ENCODE results near the gene USH1C. TPM values are rescaled to one million over a fixed set of nuclear protein-coding genes. Genes with fewer than 3 reads are reported as not detected.

The USH1C gene
- total and polyA plus RNA-seq, 12 donors, result 0.14 to 16.9 (median 0.85) TPM; not detected in 2

- no peak for DNase-seq
- Histone ChIP-seq H3K9me3 (replicated peaks in 1 of 3) (no peaks in the 10 kb centered on the region), H3K36me3 (replicated peaks in 1 of 2) (no peaks in the 10 kb centered on the region), H3K4me1 (replicated peaks in 1 of 2) (no peaks in the 10 kb centered on the region), H3K27ac (no peak overlapping the region), H3K4me3 (no peak overlapping the region), H3K27me3 (no peaks in the 10 kb centered on the region)
- TF ChIP-seq CTCF (IDR thresholded peaks at IDR 0.05), result no peak
- no peak for TF ChIP-seq POLR2A (IDR thresholded peaks at IDR 0.05)
- intact Hi-C loops (cut with DNase I), result no loop called here
- 64 to 74% (median 65%) methylated on average over 5 of the region's 5 CpGs for WGBS, 4 donors
Observed at GRCh38 chr11:17445240-17445795, 98.9 kb downstream of the USH1C start.

GRCh38 chr11:17443926-17444690 is 100.1 kb downstream of the USH1C start:
- Histone ChIP-seq H3K4me1 (replicated peaks in 1 of 2) (no peaks in the 10 kb centered on the region), H3K27me3 (no peaks in the 10 kb centered on the region), H3K27ac (no peak overlapping the region), H3K9me3 (replicated peaks in 1 of 3) (no peaks in the 10 kb centered on the region), H3K36me3 (replicated peaks in 1 of 2) (no peaks in the 10 kb centered on the region), H3K4me3 (no peak overlapping the region)
- WGBS, 4 donors, result 75 to 100% (median 96%) methylated on average over 1 to 2 of the region's 2 CpGs
- no peak for DNase-seq
- intact Hi-C loops (cut with DNase I), result no loop called here
- TF ChIP-seq CTCF (IDR thresholded peaks at IDR 0.05), result no peak
- no peak for TF ChIP-seq POLR2A (IDR thresholded peaks at IDR 0.05)

Other genes with a start within 250 kb of the USH1C start
- gene NCR3LG1, start 192.6 kb downstream of the USH1C start, total RNA-seq, result 10 to 100 TPM in 1 of 9 donors, 1 to 10 TPM in 7, under 1 TPM in 1; 0.76 to 10.1 (median 1.5) TPM
- gene NCR3LG1, start 192.6 kb downstream of the USH1C start, polyA plus RNA-seq, result 1 to 10 TPM in 1 of 3 donors, under 1 TPM in 2; 0.13 to 3.6 (median 0.32) TPM
- 1 to 10 TPM in 6 of 9 donors, under 1 TPM in 3; 0.11 to 3.2 (median 1.6) TPM for gene KCNJ11, start 155.8 kb downstream of the USH1C start, total RNA-seq
- 1 to 10 TPM in 1 of 3 donors, under 1 TPM in 2; 0.27 to 1.6 (median 0.35) TPM for gene KCNJ11, start 155.8 kb downstream of the USH1C start, polyA plus RNA-seq
- gene ABCC8, start 67.6 kb downstream of the USH1C start, total RNA-seq, result 10 to 100 TPM in 3 of 9 donors, 1 to 10 TPM in 2, under 1 TPM in 3, not detected in 1; 0.39 to 17.8 (median 1.6) TPM
- gene ABCC8, start 67.6 kb downstream of the USH1C start, polyA plus RNA-seq, result 100 to 1,000 TPM in 1 of 3 donors, 10 to 100 TPM in 1, 1 to 10 TPM in 1; 4.0 to 216 (median 34.7) TPM
- gene OTOG, start 2.8 kb upstream of the USH1C start, total RNA-seq, result not detected
- gene OTOG, start 2.8 kb upstream of the USH1C start, polyA plus RNA-seq, result not detected
- gene MYOD1, start 175.2 kb upstream of the USH1C start, total RNA-seq, result not detected
- gene MYOD1, start 175.2 kb upstream of the USH1C start, polyA plus RNA-seq, result not detected
- gene KCNC1, start 190.4 kb upstream of the USH1C start, total RNA-seq, result 1 to 10 TPM in 1 of 9 donors, under 1 TPM in 5, not detected in 3; 0.06 to 1.3 (median 0.34) TPM
- 1 to 10 TPM in 1 of 3 donors, under 1 TPM in 2; 0.24 to 1.2 (median 0.60) TPM for gene KCNC1, start 190.4 kb upstream of the USH1C start, polyA plus RNA-seq

Data from adrenal gland (tissue), 12 donors.